ENCODE results near the gene LMCD1. TPM values are rescaled to one million over a fixed set of nuclear protein-coding genes. Genes with fewer than 3 reads are reported as not detected.

Gene LMCD1
- total and polyA plus RNA-seq, 2 donors (not counting 1 experiment from before 2014, with no cell fraction given) = 1.4 to 4.9 TPM

DNA sequence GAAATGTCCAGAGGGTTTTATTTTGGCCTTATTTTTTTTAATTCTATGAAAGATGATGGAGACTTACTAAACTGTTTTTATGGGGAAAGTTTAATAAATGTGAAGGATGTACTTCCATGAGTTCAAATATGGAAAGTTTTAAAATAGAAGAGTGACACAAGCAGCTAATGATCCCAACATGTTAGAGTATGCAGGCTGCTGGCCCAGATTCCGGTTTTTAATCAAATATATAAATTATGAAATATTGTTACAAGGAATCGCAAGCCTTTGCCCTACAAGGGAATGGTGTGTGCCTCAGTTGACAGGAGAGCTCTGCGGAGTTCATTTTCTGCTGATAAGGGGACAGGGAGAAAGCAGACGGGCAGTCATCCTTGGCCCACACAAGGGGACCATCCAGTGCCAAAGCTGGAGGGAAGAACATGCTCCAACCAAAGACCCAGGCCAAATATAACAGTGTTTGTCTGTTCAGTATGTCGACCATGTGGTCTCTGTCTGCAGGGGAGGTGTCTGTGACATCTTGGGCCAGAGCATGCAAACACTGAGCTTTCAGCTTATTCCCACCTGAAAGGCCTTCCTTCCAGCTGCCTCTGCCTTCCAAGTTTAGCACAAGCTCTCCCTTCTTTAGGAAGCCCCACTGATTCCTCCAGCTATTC lies 73.2 kb downstream of the LMCD1 start:
- no peak overlapping the region for H3K9ac ChIP-seq (ENCODE audit: low read length)
- no peaks in the 10 kb centered on the region for H3K27me3 ChIP-seq (replicated peaks in 1 of 4; ENCODE audit: control extremely low read depth in 1 of 4, control insufficient read depth in 3 of 4, insufficient read depth in 4 of 4, low read length in 3 of 4)
- no peak overlapping the region for H3K27ac Mint-ChIP-seq
- no peaks in the 10 kb centered on the region for H3K9me3 Mint-ChIP-seq (ENCODE audit: insufficient read depth)
- TF ChIP-seq EZH2 (IDR thresholded peaks at IDR 0.05; ENCODE audit: borderline replicate concordance, insufficient read depth, low read depth, low read length, poor library complexity, severe bottlenecking) = no peak
- TF ChIP-seq, protein P1, sequence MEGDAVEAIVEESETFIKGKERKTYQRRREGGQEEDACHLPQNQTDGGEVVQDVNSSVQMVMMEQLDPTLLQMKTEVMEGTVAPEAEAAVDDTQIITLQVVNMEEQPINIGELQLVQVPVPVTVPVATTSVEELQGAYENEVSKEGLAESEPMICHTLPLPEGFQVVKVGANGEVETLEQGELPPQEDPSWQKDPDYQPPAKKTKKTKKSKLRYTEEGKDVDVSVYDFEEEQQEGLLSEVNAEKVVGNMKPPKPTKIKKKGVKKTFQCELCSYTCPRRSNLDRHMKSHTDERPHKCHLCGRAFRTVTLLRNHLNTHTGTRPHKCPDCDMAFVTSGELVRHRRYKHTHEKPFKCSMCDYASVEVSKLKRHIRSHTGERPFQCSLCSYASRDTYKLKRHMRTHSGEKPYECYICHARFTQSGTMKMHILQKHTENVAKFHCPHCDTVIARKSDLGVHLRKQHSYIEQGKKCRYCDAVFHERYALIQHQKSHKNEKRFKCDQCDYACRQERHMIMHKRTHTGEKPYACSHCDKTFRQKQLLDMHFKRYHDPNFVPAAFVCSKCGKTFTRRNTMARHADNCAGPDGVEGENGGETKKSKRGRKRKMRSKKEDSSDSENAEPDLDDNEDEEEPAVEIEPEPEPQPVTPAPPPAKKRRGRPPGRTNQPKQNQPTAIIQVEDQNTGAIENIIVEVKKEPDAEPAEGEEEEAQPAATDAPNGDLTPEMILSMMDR (IDR thresholded peaks at IDR 0.05) = no peak
- WGBS (ENCODE audit: insufficient coverage) = 94% methylated on average over 3 of the region's 5 CpGs
- no peak overlapping the region for H3K27ac ChIP-seq (ENCODE audit: low read length in 2 of 2)
- H3K4me3 ChIP-seq (ENCODE audit: control extremely low read depth in 1 of 5, extremely low read depth in 1 of 5, insufficient read depth in 1 of 5, low read depth in 2 of 5, low read length in 4 of 5) = no peak overlapping the region
- no peaks in the 10 kb centered on the region for H3K36me3 ChIP-seq (replicated peaks in 1 of 2; ENCODE audit: control extremely low read depth in 1 of 2, control insufficient read depth in 1 of 2, extremely low read depth in 1 of 2, insufficient read depth in 2 of 2, low read length in 1 of 2)
- H4K20me1 ChIP-seq (ENCODE audit: control insufficient read depth, insufficient read depth, low read length, poor library complexity, severe bottlenecking) = no peaks in the 10 kb centered on the region
- no peaks in the 10 kb centered on the region for H3K27me3 Mint-ChIP-seq
- H3K79me2 ChIP-seq (ENCODE audit: control insufficient read depth, insufficient read depth, low read length) = no peaks in the 10 kb centered on the region
- peaks cover 13% of the 10 kb centered on the region for H3K4me1 Mint-ChIP-seq
- H2AFZ ChIP-seq (ENCODE audit: insufficient read depth, low read depth, low read length, poor library complexity, severe bottlenecking) = no peak overlapping the region
- peaks cover 0 to 5% (median 0%) of the 10 kb centered on the region in 3 donors for H3K9me3 ChIP-seq (ENCODE audit: control extremely low read depth in 1 of 3, control insufficient read depth in 2 of 3, insufficient read depth in 1 of 3, low read length in 2 of 3)
- DNase-seq (no peak), ATAC-seq (ENCODE audit: low read depth) (no peak)
- no peak overlapping the region for H3K4me2 ChIP-seq (replicated peaks; ENCODE audit: low read depth, low read length, poor library complexity, severe bottlenecking)
- ChIA-PET POLR2A (no interaction called here), CTCF (no interaction called here)
- no peak overlapping the region for H3K4me3 Mint-ChIP-seq
- intact Hi-C loops (cut with micrococcal nuclease) = no loop called here
- H3K4me1 ChIP-seq (ENCODE audit: control insufficient read depth in 2 of 2, insufficient read depth in 2 of 2, low read length in 2 of 2) = no peaks in the 10 kb centered on the region

DNA sequence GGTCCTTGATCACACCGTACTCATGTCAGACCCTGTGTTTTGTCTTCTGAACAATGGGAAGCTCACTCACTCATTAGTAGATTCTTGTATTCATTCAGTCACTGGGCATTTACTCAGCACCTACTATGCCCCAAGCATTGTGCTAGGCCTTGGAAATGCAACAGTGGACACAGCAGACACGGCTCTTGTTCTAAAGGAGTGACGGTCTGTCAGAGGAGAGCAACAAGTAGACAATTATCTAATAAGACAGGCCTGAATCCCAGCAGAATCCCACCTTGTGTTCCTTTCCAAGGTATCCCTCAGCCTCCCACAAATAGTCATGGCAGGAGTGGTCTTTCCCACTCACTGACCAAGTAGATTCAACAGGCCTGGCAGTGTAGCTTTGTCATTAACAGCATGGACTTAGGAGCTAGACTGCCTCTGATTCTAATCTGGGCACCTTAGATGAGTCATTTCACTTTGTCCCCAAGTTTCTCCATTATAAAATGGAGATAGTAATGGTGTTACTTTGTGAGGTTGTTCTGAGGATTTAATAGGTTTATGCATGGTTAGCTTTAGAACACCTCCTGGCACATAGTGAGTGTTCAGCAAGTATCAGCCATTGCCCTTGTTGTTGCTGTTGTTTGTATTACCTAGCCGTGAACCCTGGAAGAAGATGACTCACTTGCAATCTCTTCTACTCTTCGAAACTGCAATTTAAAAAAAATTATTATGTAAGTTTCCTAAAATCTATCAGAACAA lies 73.9 kb downstream of the LMCD1 start:
- DNase-seq (no peak), ATAC-seq (ENCODE audit: low read depth) (no peak)
- no peak overlapping the region for H3K4me2 ChIP-seq (replicated peaks; ENCODE audit: low read depth, low read length, poor library complexity, severe bottlenecking)
- H3K9ac ChIP-seq (ENCODE audit: low read length) = no peak overlapping the region
- H2AFZ ChIP-seq (ENCODE audit: insufficient read depth, low read depth, low read length, poor library complexity, severe bottlenecking) = no peak overlapping the region
- 86% methylated on average over 1 of the region's 5 CpGs for WGBS (ENCODE audit: insufficient coverage)
- H3K4me3 ChIP-seq (ENCODE audit: control extremely low read depth in 1 of 5, extremely low read depth in 1 of 5, insufficient read depth in 1 of 5, low read depth in 2 of 5, low read length in 4 of 5) = no peak overlapping the region
- Mint-ChIP-seq H3K4me3 (no peak overlapping the region), H3K9me3 (ENCODE audit: insufficient read depth) (no peaks in the 10 kb centered on the region), H3K27ac (no peak overlapping the region), H3K27me3 (no peaks in the 10 kb centered on the region), H3K4me1 (peaks cover 11% of the 10 kb centered on the region)
- H3K27ac ChIP-seq (ENCODE audit: low read length in 2 of 2) = no peak overlapping the region
- TF ChIP-seq, protein P1 (IDR thresholded peaks at IDR 0.05) = no peak
- TF ChIP-seq EZH2 (IDR thresholded peaks at IDR 0.05; ENCODE audit: borderline replicate concordance, insufficient read depth, low read depth, low read length, poor library complexity, severe bottlenecking) = no peak
- intact Hi-C loops (cut with micrococcal nuclease) = no loop called here
- no peaks in the 10 kb centered on the region for H3K79me2 ChIP-seq (ENCODE audit: control insufficient read depth, insufficient read depth, low read length)
- ChIA-PET POLR2A (no interaction called here), CTCF (no interaction called here)
- H3K36me3 ChIP-seq (replicated peaks in 1 of 2; ENCODE audit: control extremely low read depth in 1 of 2, control insufficient read depth in 1 of 2, extremely low read depth in 1 of 2, insufficient read depth in 2 of 2, low read length in 1 of 2) = no peaks in the 10 kb centered on the region
- H3K4me1 ChIP-seq (ENCODE audit: control insufficient read depth in 2 of 2, insufficient read depth in 2 of 2, low read length in 2 of 2) = no peaks in the 10 kb centered on the region
- H3K27me3 ChIP-seq (replicated peaks in 1 of 4; ENCODE audit: control extremely low read depth in 1 of 4, control insufficient read depth in 3 of 4, insufficient read depth in 4 of 4, low read length in 3 of 4) = no peaks in the 10 kb centered on the region
- H3K9me3 ChIP-seq (ENCODE audit: control extremely low read depth in 1 of 3, control insufficient read depth in 2 of 3, insufficient read depth in 1 of 3, low read length in 2 of 3) = no peaks in the 10 kb centered on the region
- H4K20me1 ChIP-seq (ENCODE audit: control insufficient read depth, insufficient read depth, low read length, poor library complexity, severe bottlenecking) = no peaks in the 10 kb centered on the region
